ENCODE data around the gene CHRNA4.

Gene CHRNA4

GRCh38 chr20:63322933-63323273 lies 38.2 kb downstream of the CHRNA4 start:
- in situ Hi-C loops (cut with MboI; ENCODE audit: low sequenced_read_pairs) = no loop called here

GRCh38 chr20:63322146-63322932 lies 38.8 kb downstream of the CHRNA4 start:
- in situ Hi-C loops (cut with MboI; ENCODE audit: low sequenced_read_pairs) = no loop called here

GRCh38 chr20:63321148-63321831 lies 39.9 kb downstream of the CHRNA4 start:
- in situ Hi-C loops (cut with MboI; ENCODE audit: low sequenced_read_pairs) = no loop called here

DNA sequence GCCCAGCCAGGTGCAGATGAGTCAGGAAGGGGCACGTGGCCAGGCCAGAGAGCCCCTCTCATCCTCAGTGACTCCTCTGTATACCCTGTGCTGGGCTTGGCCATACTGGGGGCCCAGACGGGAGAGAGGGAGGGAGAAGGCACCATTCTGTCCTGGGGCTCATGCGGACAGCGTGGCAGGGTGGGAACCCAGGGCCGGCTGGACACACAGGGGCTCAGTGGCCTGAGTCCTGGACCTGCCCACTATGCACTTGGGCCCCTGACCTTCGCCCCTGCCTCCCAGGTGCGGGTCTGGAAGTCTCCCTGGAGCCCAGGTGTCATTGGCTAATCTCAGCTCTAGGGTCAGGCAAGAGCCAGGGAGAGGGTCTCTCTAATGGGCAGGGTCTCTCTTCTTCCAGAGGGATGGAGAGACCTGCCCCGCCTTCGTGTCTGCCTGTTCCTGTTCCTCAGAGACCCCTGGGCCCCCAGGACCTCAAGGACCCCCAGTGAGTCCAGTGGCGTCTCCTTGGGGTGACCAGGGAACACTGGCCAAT lies 40.5 kb downstream of the CHRNA4 start:
- in situ Hi-C loops (cut with MboI; ENCODE audit: low sequenced_read_pairs) = no loop called here

- in situ Hi-C loops (cut with MboI; ENCODE audit: low sequenced_read_pairs) = no loop called here
These were observed 41.1 kb downstream of the CHRNA4 start for GRCh38 chr20:63320041-63320511.

- in situ Hi-C loops (cut with MboI; ENCODE audit: low sequenced_read_pairs) = no loop called here
These were observed 41.7 kb downstream of the CHRNA4 start for GRCh38 chr20:63319164-63320040.

GRCh38 chr20:63318391-63319163 lies 42.6 kb downstream of the CHRNA4 start:
- in situ Hi-C loops (cut with MboI; ENCODE audit: low sequenced_read_pairs) = no loop called here

DNA sequence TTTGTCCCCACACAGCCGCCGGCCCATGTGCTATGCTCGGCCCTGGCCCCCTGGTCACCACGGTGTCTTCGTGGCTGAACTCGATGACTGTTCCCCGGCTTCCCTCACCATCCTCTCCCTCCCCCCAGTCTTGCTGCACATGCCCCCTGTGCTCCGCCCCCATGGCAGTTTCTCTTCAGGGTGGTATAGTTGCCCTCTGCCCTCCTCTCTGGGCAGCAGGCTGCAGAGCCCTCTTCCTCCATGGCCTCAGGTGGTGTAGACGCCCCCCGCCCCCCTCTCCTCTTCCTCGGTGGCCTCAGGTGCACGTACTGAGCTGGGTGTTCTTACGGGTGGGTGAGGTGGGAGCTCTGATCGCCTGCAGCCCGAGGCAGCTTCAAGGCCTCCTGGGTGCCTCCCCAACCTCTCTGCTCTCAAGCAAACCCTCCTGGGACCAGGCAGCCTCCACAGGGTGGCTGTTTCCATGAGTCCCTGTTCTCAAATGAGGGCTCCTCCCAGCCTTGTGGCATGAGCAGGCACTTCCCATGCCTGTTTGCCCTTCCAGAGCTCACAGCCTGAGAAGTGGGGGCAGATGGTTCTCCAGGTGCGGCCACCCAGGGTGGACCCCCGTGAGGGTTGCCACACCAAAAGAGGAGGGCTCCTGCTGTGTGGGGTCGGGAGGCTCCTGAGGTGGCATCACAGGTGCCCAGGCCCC lies 43.4 kb downstream of the CHRNA4 start:
- in situ Hi-C loops (cut with MboI; ENCODE audit: low sequenced_read_pairs) = no loop called here

DNA sequence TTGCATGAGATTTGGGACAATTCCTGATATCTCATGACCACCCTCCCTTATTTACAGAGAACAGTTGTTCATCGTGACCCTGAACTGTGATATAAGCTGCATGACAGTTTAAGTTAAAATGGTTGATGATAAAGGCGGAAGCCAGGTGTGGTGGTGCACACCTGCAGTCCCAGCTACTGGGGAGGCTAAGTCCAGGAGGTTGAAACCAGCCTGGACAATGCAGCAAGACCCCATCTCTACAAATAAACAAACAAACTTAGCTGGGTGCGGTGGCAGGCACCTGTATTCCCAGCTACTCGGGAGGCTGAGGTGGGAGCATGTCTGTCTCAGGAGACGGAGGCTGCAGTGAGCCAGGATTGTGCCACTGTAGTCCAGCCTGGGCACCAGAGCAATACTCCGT lies 44.1 kb downstream of the CHRNA4 start:
- in situ Hi-C loops (cut with MboI; ENCODE audit: low sequenced_read_pairs) = no loop called here

GRCh38 chr20:63316502-63316921 lies 44.6 kb downstream of the CHRNA4 start:
- in situ Hi-C loops (cut with MboI; ENCODE audit: low sequenced_read_pairs) = no loop called here

DNA sequence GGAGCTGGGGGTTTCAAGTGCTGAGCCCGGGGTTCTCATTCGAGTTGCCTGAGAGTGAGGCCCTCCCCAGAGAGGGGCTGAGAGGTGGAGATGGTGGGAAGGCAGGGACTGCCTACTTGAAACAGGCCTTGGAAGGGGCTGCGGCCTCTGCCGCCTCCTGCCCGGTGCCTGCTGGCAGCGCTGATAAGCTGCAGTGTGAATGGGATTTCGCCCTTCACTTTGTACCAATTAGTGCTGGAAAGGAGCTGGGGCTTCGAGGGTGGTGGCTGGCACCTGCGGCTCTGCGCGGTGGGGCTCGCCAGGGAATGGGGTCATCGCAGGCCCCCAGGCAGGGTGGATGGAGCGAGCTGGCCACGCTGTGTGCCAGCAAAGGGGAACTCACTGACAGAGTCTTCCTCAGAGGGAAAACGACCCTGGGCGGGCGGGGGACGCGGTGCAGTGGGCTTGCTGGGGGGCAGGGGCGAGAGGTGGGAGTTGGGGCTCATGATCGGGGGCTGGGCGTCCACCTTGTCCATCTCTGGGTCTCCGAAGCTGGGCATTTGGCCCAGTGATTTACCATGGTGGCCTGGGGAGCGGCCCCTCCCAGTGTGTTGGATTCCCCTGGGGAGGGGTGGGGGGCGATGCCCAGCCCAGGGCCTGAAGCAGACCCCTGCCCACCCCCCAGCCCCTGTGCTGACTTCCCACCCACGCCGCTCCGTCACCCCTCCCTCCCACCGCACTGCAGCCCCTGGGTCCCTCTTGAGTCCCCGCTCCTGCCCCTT lies 45.2 kb downstream of the CHRNA4 start:
- in situ Hi-C loops (cut with MboI; ENCODE audit: low sequenced_read_pairs) = no loop called here

- in situ Hi-C loops (cut with MboI; ENCODE audit: low sequenced_read_pairs) = no loop called here
These were observed 45.9 kb downstream of the CHRNA4 start for GRCh38 chr20:63315240-63315689.

DNA sequence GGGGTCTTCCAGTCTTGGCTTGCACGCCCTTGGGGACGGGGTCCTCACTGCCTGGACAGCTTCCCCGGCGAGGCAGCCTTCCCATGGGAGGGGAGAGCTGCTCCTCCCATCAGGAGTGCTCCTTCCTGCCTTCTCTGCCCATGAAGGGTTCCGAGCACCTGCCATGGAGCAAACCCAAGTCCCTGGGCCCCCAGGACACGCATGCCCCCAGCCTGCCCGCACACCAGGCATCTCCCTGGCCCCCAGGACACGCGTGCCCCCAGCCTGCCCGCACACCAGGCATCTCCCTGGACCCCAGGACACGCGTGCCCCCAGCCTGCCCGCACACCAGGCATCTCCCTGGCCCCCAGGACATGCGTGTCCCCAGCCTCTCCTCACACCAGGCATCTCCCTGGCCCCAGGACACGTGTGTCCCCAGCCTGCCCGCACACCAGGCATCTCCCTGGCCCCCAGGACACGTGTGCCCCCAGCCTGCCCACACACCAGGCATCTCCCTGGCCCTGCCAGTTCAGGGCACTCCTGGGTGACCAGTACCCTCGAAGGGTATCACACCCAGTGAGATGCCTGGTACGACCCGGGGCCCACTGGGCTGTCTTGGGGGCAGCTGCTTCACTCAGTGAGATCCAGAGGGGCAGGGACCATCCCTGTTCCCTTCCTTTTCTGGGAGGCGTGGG lies 46.4 kb downstream of the CHRNA4 start:
- in situ Hi-C loops (cut with MboI; ENCODE audit: low sequenced_read_pairs) = no loop called here

- in situ Hi-C loops (cut with MboI; ENCODE audit: low sequenced_read_pairs) = no loop called here
These were observed 47.1 kb downstream of the CHRNA4 start for GRCh38 chr20:63314015-63314471.

GRCh38 chr20:63313349-63314014 lies 47.7 kb downstream of the CHRNA4 start:
- in situ Hi-C loops (cut with MboI; ENCODE audit: low sequenced_read_pairs) = no loop called here

GRCh38 chr20:63312690-63313348 lies 48.3 kb downstream of the CHRNA4 start:
- in situ Hi-C loops (cut with MboI; ENCODE audit: low sequenced_read_pairs) = no loop called here

- in situ Hi-C loops (cut with MboI; ENCODE audit: low sequenced_read_pairs) = no loop called here
These were observed 48.9 kb downstream of the CHRNA4 start for GRCh38 chr20:63312273-63312672.

Measured in HL-60/S4 (cell line).